Activated CD8-positive, alpha-beta T cell treated with anti-CD3 and anti-CD28 coated beads for 36 hours (primary cell): ENCODE results near the gene LRRC4B. TPM values are rescaled to one million over a fixed set of nuclear protein-coding genes. Genes with fewer than 3 reads are reported as not detected.
A peak's percentile ranks its signal among the peaks of the same experiment; 100 is the strongest.

Experiments
- ATAC-seq: fragments of 200-7000 bp; cut with Tn5 transposase; one replicate; pipeline ENCODE4 v1.10.0; 2021; ENCODE audit warnings: mild to moderate bottlenecking, moderate library complexity
- CTCF ChIA-PET: fragments of 350-600 bp; sonication (Branson Sonifier 250); formaldehyde crosslinking; loops from one replicate; lab custom pipeline; 2021; ENCODE audit warnings: antibody characterized with exemption; lab: Charles Lee
- POLR2A ChIA-PET: fragments of 350-600 bp; sonication (Branson Sonifier 250); formaldehyde crosslinking; loops from one replicate; lab custom pipeline; 2021; ENCODE audit warnings: antibody characterized with exemption; lab: Charles Lee
- DNase-seq: peaks from one replicate; pipeline ENCODE4 v3.0.0-alpha.2; 2020
- H3K27ac Mint-ChIP-seq: one replicate; pipeline ENCODE4 v1.8.0; 2021; ENCODE audit warnings: mild to moderate bottlenecking, mixed read lengths
- H3K27me3 Mint-ChIP-seq: one replicate; pipeline ENCODE4 v1.8.0; 2021; ENCODE audit warnings: mixed read lengths
- H3K36me3 Mint-ChIP-seq: one replicate; pipeline ENCODE4 v1.8.0; 2021; ENCODE audit warnings: low read depth, mixed read lengths
- H3K4me1 Mint-ChIP-seq: one replicate; pipeline ENCODE4 v1.8.0; 2021; ENCODE audit warnings: low read depth, mixed read lengths
- H3K4me3 Mint-ChIP-seq: one replicate; pipeline ENCODE4 v1.8.0; 2021; ENCODE audit warnings: mild to moderate bottlenecking, moderate library complexity, mixed read lengths
- H3K9me3 Mint-ChIP-seq: one replicate; pipeline ENCODE4 v1.8.0; 2021; ENCODE audit warnings: mixed read lengths
- CTCF ChIP-seq: fragments of 200-600 bp; IDR thresholded peaks from one replicate; pipeline ENCODE4 v1.8.0; 2022; ENCODE audit warnings: antibody characterized with exemption, mild to moderate bottlenecking
- intact Hi-C: fragments of 100-400 bp; cut with micrococcal nuclease; formaldehyde crosslinking; loops from one replicate; pipeline ENCODE4 v1.10.0; 2022
- total RNA-seq, 2 experiments: library from RNA; stranded (reverse); gene quantifications; one replicate each; pipeline ENCODE4 v1.2.3, GENCODE V29; 2021

The LRRC4B gene
- total RNA-seq, 2 experiments from 2014 or later, result not detected

GRCh38 chr19:50558039-50558438 is 10.2 kb downstream of the LRRC4B start:
- Mint-ChIP-seq H3K4me3 (no peak overlapping the region), H3K36me3 (no peaks in the 10 kb centered on the region), H3K27ac (no peak overlapping the region), H3K9me3 (no peaks in the 10 kb centered on the region), H3K4me1 (peaks cover 4% of the 10 kb centered on the region), H3K27me3 (peaks cover 43% of the 10 kb centered on the region)
- ATAC-seq (no peak), DNase-seq (no peak)
- ChIA-PET CTCF (interaction anchor here (1.0 to 4.9 kb wide), 4 partner anchors 20 to 201 kb away, joined by 3 to 60 read pairs (median 8); no protein-coding TSS in a partner anchor), POLR2A (no interaction called here)
- TF ChIP-seq CTCF, result no peak
- intact Hi-C loops, result no loop called here

GRCh38 chr19:50557009-50557613 is 11.1 kb downstream of the LRRC4B start:
- DNase-seq (no peak), ATAC-seq (no peak)
- H3K27ac Mint-ChIP-seq, result no peak overlapping the region
- TF ChIP-seq CTCF, result no peak
- ChIA-PET POLR2A (no interaction called here), CTCF (interaction anchor here (0.9 to 4.9 kb wide), 29 partner anchors 7 to 421 kb away, joined by 3 to 60 read pairs (median 4); partner anchors contain the start of gene JOSD2)
- H3K9me3 Mint-ChIP-seq, result no peaks in the 10 kb centered on the region
- intact Hi-C loops, result no loop called here
- H3K4me1 Mint-ChIP-seq, result peaks cover 7% of the 10 kb centered on the region
- H3K36me3 Mint-ChIP-seq, result no peaks in the 10 kb centered on the region
- peaks cover 48% of the 10 kb centered on the region for H3K27me3 Mint-ChIP-seq
- no peak overlapping the region for H3K4me3 Mint-ChIP-seq

- Mint-ChIP-seq H3K27ac (no peak overlapping the region), H3K4me3 (peak overlapping the region; percentile 61), H3K4me1 (peaks cover 7% of the 10 kb centered on the region), H3K9me3 (no peaks in the 10 kb centered on the region), H3K27me3 (peaks cover 51% of the 10 kb centered on the region), H3K36me3 (no peaks in the 10 kb centered on the region)
- CTCF ChIA-PET, result interaction anchor here (0.6 to 4.9 kb wide), 46 partner anchors 8 to 794 kb away, joined by 3 to 60 read pairs (median 4); partner anchors contain the start of gene JOSD2
- peak; percentile 89 for ATAC-seq
- TF ChIP-seq CTCF, result peak; percentile 97
- intact Hi-C loops, result no loop called here
- peak; percentile 91 for DNase-seq
- POLR2A ChIA-PET, result no interaction called here
These were observed 11.8 kb downstream of the LRRC4B start for GRCh38 chr19:50556282-50557008.

- no peak for TF ChIP-seq CTCF
- peaks cover 49% of the 10 kb centered on the region for H3K27me3 Mint-ChIP-seq
- CTCF ChIA-PET, result interaction anchor here (0.6 to 4.9 kb wide), 44 partner anchors 8 to 795 kb away, joined by 3 to 60 read pairs (median 4); partner anchors contain the start of gene JOSD2
- no peaks in the 10 kb centered on the region for H3K36me3 Mint-ChIP-seq
- no peak for DNase-seq
- H3K27ac Mint-ChIP-seq, result no peak overlapping the region
- POLR2A ChIA-PET, result no interaction called here
- no peak for ATAC-seq
- H3K4me1 Mint-ChIP-seq, result peaks cover 7% of the 10 kb centered on the region
- H3K9me3 Mint-ChIP-seq, result no peaks in the 10 kb centered on the region
- intact Hi-C loops, result no loop called here
- no peak overlapping the region for H3K4me3 Mint-ChIP-seq
These were observed 12.6 kb downstream of the LRRC4B start for GRCh38 chr19:50555450-50556281.
